Measurements from ENCODE around the gene AGPAT3.

The AGPAT3 gene

DNA sequence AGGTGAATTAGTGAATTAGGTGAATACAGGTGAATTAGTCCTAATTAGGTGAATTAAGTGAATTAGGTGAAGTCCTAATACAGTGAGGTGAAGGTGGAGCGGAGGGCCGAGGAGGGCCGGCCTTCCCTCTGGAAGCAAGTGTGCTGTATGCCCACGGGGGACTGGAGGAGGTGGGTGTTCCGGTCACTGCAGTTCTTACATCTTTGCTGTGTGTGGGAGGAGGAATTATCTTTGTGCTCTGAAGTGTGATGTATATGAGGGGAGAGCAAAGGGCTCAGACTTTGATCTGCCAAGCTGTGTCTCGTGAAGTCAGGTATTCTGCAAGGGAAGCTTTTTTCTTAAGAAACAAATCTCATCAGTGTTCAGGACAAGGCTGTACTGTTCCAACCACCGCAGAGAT lies 45.4 kb downstream of the AGPAT3 start:
- DNase-seq: no peak

DNA sequence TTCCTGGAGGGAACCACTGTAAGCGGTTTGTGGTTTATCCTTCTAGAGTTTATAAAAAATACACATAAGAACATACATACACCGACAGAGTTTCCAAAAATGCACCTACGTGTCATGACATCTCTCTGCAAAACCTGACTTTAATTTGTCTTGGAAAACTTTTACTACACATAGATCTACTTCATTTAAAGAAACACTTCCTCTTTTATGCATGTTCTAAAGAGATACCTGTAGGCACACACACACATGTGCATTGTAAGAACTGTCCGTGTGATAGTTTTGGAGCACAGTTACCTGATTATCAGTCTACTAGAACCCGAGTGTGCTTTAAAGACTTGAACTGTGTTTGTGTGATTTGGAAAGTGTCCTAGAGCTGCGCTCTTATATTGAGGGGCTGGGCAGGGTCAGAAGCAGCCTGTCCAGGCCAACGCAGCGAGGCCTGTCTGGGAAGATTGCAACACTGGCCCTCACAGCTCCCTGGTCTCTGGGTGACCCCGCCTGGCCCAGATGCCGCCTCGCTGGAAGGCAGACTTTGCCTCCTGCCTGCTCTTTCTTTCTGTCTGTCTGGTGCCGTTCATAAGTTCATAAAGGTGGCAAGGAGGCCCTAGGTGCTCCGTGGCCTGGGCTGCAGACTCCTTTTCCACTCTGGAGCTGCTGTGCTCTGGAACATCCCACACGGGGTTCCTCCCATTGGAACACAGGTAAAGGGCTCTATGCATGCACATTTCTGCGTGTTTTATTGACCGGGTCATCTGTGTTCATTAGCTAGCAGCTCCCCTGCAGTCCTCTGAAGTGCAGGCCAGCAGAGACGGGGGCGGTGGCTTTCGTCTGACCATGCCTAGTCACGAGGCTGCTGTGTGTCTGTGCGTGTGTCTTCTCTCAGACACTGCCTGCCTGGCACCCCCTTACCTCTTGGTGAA lies 46.3 kb downstream of the AGPAT3 start:
- DNase-seq: no peak

DNA sequence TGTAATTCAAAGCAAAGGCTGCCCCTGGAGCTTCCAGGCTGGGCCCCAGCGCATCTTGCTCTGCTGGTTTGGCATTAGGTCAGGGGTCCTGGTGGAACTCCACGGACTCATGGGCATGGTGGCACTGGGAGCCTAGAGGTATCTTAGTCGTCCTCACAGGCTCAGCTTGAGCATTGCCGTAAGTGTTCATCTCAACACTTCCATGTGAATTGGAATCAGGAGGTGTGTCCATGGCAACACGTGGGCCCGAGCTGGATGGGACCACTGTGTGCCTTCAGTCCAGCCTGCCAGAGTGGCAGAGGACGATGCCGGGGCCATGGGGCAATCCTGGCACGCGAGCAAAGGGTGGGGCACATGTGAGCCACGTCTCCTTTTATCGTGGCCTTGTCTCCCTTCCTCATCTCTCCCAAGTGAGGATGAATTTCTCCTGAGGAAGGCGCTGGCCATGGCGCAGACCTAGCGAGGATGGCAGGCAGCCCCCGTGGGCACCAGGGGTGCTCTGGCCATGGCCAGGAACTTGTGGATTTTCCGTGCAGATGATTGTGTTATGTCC lies 47.0 kb downstream of the AGPAT3 start:
- DNase-seq: no peak

DNA sequence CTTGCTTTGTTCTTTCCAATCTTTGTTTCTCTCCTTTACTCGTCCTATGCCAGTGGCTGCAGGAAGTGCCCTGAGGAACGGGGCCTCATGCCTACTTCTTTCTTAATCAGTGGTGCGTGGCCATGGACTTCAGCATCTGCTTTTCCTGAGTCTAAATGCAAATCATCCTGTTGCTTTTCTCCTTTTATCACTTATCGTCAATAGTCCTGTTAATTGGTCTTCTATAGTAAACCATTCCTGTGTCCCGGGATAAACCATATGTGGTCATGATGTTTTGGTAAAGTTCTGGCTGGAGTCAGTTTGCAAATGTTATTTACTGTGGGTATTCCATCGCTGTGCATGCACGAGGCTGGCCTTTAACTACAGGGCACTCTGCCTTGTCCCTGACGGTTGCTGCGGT lies 47.5 kb downstream of the AGPAT3 start:
- DNase-seq: no peak

DNA sequence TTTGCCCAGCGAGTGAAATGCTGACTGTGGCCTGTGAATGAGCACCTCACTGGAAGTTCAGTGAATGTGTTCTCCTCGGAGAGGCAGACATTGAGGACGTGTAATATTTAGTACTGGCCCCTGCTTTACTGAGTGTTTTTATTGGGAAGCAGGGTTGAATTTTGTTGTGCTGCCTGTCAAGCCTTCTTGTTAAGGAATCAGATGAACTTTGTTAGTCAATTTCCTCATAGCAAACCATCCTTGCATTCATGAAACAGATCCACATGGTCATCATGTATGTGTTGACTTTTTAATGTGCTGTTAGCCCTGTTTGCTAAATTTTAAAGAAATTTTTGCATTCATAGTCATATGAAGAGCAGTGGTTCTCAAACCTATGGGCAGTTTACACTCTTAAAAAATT lies 47.9 kb downstream of the AGPAT3 start:
- no peak for DNase-seq

DNA sequence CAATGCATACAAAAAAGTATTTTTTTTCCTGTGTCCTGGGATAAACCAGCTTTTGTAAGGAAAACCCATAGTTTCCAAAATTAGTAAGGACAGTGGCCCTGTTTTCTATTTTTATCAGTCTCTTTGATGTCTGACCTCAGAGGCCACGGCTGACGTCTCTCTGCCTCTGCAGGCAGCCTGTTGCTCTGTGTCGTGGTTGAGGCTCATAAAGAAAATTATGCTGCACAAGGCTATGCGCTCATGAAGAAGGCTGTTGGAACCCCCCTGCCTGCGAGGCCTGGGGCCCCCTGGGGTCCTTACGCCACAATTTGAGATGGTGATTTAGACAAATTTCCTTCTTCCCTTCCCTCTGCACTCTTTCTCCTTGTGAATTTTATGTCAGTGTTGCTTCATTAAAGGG lies 48.9 kb downstream of the AGPAT3 start:
- no peak for DNase-seq

DNA sequence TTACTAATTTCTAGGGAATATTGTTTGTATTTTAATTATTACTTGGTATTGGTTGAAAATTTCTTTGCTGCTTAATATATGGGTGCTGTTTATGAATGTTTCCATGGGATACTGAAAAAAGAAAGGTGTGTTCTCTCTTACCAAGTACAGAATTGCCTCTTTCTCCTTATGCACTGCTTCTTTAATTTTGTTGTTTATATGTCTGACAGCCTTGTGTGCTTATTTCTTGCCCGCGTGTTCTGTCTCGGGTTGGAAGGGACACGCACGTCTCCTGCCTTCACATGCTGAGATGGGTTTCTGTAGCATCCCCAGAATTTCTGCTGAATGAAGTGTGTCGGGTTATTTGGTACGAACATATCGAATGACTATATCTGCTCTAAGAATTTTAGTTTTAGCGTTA lies 51.1 kb downstream of the AGPAT3 start:
- DNase-seq: no peak

DNA sequence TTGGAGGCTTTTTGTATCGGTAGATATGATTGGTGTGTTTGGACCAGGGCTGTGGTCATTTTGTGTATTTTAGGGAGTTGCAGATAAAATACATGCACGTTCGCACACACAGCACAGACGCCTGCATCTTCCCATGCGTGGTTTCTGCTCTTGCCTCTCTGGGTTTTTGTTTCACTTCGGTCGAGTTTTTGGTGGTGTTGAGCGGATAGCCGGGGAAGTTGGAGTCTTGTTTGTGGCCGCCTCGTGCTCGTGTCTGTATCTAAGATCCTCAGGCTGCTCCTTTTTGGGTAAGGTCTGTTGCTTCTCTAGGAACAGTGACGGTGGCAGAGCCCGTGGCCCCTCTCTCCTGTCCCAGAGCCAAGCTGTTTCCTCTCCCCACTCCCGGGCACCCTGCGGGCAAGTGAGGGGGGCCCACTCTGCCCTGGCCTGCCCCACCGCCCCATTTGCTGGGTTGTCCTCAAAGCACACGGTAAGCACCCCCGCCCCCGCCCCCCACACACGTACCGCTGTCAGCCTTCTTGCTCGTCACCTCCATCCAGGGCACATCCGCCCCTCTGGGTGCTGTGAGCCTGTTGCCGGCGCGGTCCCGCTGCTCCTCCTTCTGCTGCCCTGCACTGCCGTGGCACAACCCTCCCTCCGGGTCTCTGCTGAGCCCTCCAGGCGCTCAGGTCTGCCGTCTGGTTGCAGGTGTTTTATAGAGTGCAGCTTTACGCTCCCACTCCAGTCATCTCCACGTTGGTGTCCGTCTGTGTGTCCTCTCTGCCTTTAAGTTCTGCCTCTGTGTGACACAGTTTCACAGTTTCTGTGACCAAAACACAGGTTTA lies 51.9 kb downstream of the AGPAT3 start:
- peak; percentile 29 for DNase-seq

DNA sequence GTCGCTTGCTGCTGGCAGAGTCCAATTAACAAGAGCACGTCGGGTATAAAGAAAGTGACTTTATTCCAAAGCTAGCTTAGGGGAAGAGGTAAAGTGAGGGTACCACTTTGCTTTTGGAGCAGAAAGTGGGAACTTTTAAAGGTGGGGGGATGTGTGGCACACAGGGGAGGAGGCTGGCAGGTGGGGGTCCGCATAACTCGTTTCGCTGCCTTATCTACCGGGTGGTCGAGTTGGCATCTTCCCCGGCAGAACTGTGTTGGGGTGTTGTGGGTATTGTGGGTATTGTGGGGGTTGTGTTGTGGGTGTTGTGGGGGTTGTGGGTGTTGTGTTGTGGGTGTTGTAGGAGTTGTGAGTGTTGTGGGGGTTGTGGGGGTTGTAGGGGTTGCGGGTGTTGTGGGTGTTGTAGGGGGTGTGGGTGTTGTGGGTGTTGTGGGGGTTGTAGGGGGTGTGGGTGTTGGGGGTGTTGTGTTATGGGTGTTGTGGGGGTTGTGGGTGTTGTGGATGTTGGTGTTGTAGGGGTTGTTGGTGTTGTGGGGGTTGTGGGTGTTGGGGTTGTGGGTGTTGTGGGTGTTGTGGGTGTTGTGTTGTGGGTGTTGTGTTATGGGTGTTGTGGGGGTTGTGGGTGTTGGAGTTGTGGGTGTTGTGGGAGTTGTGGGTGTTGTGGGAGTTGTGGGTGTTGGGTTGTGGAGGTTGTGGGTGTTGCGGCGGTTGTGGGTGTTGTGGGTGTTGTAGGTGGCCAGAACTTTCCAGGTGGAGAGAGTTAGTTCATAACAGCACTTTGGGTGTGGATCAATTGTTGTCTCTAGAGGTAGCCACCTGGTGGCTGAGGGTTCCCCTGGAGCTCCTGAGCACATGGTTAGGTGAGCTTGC lies 52.7 kb downstream of the AGPAT3 start:
- peak; percentile 51 for DNase-seq

DNA sequence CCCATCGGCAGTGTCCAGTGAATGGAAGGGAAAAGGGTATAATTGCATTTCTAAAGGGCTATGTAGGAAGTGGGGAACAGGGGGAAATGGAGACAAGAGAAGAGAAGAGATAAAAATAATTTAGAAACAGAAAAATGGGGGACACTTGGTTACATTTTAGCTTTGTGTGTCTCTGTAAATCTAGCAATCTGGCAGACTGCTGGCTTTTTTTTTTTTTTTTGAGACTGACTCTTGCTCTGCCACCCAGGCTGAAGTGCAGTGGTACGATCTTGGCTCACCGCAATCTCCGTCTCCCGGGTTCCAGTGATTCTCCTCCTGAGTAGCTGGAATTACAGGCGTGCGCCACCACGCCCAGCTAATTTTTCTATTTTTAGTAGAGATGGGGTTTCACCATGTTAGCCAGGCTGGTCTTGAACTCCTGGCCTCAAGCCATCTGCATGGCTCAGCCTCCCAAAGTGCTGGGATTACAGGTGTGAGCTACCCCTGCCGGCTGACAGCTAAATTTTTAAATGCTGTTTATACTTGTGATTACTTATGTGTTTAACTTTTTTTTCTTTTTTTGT lies 53.4 kb downstream of the AGPAT3 start:
- DNase-seq: no peak

DNA sequence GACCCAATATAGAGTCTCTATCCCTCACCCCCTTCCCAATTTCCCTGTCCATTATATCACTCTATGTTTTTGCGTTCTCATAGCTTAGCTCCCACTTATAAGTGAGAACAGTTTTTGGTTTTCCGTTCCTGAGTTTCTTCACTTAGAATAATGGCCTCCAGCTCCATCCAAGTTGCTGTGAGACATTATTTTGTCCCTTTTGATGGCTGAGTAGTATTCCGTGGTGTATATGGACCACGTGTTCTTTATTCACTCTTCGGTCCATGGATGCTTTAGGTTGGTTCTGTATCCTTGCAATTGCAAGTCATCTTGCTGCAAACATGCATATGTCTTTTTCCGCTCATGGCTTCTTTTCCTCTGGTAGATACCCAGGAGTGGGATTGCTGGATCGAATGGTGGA lies 54.3 kb downstream of the AGPAT3 start:
- DNase-seq: no peak

DNA sequence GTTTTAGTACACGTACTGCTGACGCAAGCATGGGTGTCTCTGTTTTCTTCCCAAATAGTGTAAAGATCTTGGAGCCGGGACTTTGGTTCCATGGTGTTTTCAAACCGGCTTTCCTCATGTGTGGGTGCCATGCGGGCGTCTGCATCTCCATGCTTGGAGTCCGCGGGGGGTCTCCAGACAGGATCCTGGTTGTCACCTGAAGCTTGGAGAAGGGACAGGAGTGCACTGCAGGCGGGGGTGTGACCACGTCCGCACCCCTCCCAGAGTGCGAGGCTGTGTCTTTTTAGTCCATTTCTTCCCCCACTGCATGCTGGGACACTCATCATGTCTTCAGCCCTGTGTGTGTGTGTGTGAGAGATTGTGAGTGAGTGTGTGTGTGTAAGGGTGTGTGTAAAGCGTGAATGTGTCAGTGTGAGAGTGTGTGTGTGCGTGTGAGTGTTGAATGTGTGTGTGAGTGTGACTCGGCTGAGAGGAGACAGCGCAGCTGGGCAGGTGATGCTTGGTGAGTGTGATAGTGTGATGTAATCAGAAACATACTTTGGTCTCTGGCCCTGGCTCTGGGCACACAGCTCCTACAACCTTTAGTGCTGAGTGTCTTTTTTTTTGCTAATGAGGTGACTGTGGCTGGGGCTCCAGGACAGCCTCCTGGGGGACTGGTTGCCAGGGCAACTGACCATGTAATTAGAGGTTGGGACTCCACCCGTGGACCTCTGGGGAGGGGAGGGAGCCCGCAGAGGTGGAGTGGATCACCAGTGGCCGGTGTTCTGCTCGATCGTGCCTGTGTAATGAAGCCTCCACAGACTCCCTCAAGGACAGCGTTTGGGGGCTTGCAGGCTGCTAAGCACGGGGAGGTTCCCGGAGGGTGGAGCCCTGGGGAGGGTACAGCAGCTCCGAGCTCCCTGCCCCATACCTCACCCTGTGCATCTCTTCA lies 55.1 kb downstream of the AGPAT3 start:
- no peak for DNase-seq

DNA sequence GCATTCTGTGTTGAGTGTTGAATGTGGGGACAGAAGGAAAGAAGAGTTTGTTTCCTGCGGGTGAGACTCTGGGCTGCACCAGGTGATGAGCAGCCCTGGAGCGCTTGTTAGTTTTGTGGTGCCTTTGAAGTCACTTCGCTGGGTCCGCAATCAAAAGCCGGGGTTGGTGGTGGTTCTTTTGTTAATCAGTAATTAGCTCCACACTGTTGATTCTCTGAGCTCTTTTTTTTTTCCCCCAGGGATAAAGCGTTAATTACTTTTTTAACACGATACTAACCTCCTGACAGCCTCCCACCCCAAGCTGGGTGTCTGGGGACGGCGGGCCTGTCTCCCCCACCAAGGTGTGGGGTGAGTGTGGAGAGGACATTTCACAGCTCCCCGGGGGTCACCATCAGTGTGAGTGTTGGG lies 56.6 kb downstream of the AGPAT3 start:
- no peak for DNase-seq

DNA sequence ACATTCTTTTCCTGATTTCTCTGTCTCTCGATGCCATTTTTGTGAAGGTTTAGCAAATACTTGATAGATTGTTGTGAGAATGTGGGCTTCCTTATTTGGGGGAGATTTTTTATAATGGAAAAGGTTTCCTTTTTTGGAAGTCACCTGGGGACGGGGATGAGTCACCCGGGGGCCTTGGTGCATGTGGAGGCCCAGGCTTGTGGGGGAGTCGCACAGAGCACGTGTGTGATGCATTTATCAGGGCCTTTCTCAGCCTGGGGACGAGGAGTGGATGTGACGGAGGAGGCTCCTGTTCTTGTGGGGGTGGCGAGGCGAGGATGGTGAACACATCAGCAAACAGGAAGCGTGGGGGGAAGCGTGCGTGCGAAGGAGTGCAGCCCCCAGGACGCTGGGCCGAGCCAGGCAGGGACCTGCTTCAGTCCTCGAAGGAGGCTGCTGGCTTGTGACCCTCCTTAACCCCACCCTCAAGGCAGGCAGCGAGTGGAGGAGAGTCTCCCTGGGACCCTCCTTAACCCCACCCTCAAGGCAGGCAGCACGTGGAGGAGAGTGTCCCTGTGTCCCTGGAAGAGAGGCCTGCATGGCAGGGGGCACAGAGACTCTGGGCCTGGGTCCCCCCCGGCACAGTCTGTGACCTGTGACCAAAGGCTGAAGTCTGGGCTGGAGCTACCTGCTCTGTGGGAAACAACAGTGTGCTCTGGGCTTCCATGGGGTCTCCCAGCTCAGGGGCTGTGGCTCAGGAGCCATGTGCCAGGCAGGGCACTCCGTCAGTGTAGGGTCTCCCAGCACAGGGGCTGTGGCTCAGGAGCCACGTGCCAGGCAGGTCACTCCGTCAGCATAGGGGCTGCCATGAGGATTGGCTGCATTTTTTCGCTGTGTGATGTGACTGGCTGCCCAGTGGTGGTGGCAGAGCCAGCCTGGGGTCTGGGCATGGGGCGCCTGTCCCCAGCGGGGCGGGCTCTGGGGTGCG lies 57.2 kb downstream of the AGPAT3 start:
- no peak for DNase-seq

DNA sequence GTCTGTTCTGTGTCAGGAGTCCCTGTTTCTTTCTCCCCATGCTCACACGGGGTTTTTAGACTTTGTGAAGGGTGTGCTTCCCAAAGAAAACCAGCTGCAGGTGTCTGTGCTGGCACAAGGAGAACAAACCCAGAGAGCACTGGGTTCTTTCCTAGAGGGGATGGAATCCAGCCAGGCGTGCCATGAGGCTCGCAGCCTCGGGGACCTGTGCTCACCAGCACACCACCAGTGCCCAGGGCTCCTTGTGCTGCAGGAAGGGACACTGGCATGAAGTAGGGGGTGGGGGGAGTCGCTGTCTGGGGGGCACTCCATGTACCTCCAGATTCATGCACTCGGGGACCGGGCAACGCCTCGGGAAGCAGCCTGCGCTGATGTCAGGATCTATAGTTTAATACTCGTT lies 57.9 kb downstream of the AGPAT3 start:
- DNase-seq: no peak

DNA sequence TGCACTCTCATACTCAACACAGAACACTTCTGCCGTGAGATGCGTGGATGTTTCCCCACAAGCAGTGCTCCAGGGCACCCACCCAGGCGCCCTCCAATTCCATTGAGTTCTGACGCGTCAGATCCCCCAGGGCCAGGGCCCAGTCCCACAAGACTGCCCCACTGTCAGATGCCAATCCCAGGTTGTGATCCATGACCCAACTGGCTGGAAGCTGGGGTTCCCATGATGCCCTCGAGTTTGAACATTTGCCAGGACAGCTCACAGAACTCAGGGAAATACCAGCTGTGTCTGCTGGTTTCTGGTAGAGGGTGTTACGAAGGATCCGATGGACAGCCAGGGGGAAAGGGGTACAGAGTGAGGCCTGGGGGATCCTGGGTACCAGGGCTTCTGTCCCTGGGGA lies 58.4 kb downstream of the AGPAT3 start:
- no peak for DNase-seq

DNA sequence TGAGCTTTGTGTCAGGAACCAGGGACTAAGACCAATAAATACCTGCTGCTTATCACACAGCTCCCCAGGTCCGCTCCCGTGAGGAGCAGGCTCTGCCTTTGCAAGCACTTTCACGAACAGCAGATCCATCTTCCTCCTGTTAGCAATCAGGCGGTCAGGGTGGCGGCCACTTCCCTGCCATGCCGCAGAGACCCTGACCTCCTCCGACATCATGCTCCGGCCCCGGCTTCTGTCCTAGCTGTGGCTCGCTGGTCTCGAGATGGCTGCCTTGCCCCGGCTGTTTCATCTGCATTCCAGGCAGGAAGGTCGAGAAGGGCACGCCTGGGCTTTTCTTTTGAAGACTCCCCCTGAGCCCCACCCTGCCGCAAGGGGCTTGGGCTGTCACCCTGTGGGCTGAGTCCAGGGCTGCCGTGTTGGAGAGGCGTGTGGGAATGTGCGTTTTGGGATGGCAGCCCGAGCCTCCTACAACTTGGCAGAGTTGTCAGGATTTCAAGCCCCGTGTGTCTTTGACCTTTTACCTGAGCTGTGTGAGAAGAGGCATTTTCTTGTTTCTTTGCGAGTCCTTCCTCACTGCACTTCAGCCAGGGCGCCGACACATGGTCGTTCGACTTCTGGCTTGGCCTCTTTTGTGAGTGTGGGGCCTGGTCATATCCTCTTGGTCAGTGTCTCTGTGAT lies 59.5 kb downstream of the AGPAT3 start:
- no peak for DNase-seq

DNA sequence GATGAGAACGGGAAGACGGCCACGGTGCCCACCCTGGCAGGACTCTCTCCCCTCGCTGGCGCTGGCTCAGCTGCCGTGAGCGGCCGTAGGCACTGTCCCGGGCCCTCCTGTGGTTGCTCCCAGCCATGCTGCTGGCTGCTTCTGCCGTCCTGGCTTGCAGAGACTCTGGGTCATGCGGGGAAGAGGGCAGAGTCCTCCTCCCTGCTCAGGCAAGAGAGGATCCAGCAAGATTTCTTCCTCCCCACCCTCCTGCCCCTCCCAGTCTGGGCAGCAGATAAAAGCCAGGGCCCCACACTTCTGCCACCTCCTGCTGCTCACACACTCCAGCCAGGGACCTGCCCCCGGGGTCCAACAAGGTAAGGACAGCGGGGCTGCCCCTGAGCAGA lies 60.1 kb downstream of the AGPAT3 start:
- DNase-seq: no peak

DNA sequence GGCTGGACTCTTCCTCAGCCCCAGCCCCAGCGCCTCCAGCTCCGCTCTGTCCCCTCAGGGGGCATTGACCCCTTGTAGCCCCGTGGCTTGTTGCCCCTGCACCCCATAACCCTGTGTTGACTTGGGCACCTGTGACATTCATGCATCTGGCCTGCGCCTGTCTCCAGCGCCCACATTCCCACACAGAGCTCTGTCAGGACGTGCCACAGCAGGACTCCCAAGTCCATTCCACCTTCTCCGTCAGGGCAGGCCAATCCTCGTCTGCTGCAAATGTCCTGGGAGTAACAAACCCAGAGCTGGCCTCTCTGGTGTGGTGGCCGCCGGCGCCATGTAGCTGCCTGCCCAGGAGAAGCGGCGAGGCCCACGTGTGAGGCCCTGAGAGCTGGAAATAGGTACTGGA lies 60.6 kb downstream of the AGPAT3 start:
- no peak for DNase-seq

DNA sequence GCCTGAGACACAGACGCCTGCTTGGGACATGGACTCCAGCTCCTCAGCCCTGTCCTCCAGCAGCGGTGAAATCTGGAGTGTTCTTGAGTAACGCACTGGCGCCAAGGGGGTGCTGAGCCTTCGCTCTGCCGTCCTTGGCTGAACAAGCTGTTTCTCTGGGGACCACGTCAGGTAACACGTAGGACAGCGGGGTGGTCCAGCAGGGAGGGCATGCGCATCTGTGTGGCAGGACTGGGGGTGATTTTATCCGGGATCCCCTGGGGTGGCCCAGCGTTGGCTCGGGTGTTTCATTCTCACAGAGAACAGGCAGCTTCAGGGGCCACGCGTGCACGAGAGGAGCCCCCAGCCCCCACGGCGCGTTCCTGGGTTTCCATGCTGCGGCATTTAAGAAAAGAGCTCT lies 61.2 kb downstream of the AGPAT3 start:
- no peak for DNase-seq

Measured in RPMI8226 (cell line).